Stimulated activated CD8-positive, alpha-beta memory T cell treated with anti-CD3 and anti-CD28 coated beads, Interleukin-15, amount 100 ng/mL, for 4 hours (primary cell): Measurements from ENCODE around the gene RAB36.

Experiments used
- DNase-seq, 2 donors: peaks; one replicate each; pipeline ENCODE4 v3.0.0-alpha.2; 2020; ENCODE audit warnings: low read depth in 2 of 2

RAB36 gene

GRCh38 chr22:23144932-23145877, at the start of gene RAB36:
Gene RAB36, plus strand, starts transcription at chr22:23145477. Its CDS starts 1,140 bp downstream, at chr22:23146617.
- DNase-seq, result peak; percentile 66 to 68

GRCh38 chr22:23095733-23096342, 49.4 kb upstream of the RAB36 start:
- no peak for DNase-seq

- no peak for DNase-seq
Observed at GRCh38 chr22:23097412-23098229, 47.7 kb upstream of the RAB36 start.

- no peak for DNase-seq
Observed at GRCh38 chr22:23098230-23098705, 47.0 kb upstream of the RAB36 start.

GRCh38 chr22:23098718-23099530, 46.4 kb upstream of the RAB36 start:
- DNase-seq, result no peak

GRCh38 chr22:23099531-23099804, 45.8 kb upstream of the RAB36 start:
- no peak for DNase-seq

GRCh38 chr22:23100124-23100801, 45.0 kb upstream of the RAB36 start:
- no peak for DNase-seq

- DNase-seq, result no peak
Observed at GRCh38 chr22:23101524-23101923, 43.8 kb upstream of the RAB36 start.

GRCh38 chr22:23102002-23102655, 43.1 kb upstream of the RAB36 start:
- DNase-seq, result no peak

- DNase-seq, result no peak
Observed at GRCh38 chr22:23102776-23103175, 42.5 kb upstream of the RAB36 start.

- DNase-seq, result no peak
Observed at GRCh38 chr22:23103199-23103954, 41.9 kb upstream of the RAB36 start.

- DNase-seq, result no peak
Observed at GRCh38 chr22:23104187-23104971, 40.9 kb upstream of the RAB36 start.

- no peak for DNase-seq
Observed at GRCh38 chr22:23105304-23105703, 40.0 kb upstream of the RAB36 start.

GRCh38 chr22:23105919-23106318, 39.4 kb upstream of the RAB36 start:
- DNase-seq, result no peak

- no peak for DNase-seq
Observed at GRCh38 chr22:23106344-23106743, 38.9 kb upstream of the RAB36 start.

- DNase-seq, result no peak
Observed at GRCh38 chr22:23106906-23107367, 38.3 kb upstream of the RAB36 start.

- DNase-seq, result no peak
Observed at GRCh38 chr22:23107487-23108248, 37.6 kb upstream of the RAB36 start.
